Activated CD8-positive, alpha-beta memory T cell treated with anti-CD3 and anti-CD28 coated beads for 36 hours (primary cell): Measurements from ENCODE around the gene IP6K3. TPM values are rescaled to one million over a fixed set of nuclear protein-coding genes. Genes with fewer than 3 reads are reported as not detected.

ENCODE experiments used
- CTCF ChIA-PET: fragments of 350-600 bp; sonication (Branson Sonifier 250); formaldehyde crosslinking; loops from one replicate; lab custom pipeline; 2021; ENCODE audit warnings: antibody characterized with exemption; lab: Charles Lee
- POLR2A ChIA-PET: fragments of 350-600 bp; sonication (Branson Sonifier 250); formaldehyde crosslinking; loops from one replicate; lab custom pipeline; 2021; ENCODE audit warnings: antibody characterized with exemption; lab: Charles Lee
- total RNA-seq, 2 experiments: library from RNA; stranded (reverse); gene quantifications; one replicate each; pipeline ENCODE4 v1.2.3, GENCODE V29; 2021

The IP6K3 gene
- total RNA-seq, 2 experiments from 2014 or later = not detected

DNA sequence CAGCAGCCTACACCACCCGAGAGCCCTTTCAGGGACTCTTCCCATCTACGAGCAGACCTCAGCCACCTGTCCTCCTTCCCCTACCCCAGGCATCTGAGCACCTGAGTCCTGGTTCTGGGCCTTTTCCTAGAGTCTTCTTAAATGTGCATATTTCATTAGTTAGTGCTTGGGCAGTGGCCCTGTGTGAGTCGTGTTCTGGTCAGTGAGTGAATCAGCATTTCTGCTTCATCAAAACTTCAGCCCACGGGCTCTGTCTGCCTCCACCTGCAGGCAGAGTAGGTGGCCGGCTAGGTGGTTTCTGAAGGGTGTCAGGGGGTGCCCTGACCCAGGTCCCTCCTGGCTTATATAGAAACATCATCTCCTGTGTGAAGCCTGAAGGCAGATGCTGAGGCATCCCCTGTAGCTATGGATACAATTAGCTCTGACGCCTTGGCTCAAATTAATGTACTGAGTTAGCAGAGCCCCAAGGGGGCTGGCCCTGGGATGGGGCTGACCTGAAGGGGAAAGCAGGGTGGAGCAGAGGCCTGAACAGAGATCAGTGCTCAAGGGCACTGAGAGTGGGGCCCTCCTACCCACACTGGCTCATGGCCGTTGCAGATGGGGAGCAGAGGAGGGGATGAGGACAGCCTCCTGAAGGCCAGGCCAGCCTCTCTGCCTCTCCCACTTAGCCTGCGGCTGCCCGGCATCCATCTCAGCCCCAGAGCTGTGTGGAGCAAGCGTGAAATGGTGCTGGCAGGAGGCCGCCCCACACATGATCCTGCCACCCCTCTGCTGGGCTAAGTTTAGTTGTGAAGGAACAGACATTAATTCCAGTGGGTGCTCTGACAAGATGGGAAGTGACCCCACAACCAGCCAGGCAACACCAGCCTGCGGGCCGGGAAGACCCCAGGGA, 13.6 kb downstream of the IP6K3 start:
- ChIA-PET CTCF (no interaction called here), POLR2A (interaction anchor here (0.6 kb wide), 1 partner anchor 214 kb away, joined by 3 read pairs; no protein-coding TSS in a partner anchor)

- ChIA-PET POLR2A (interaction anchor here (0.6 kb wide), 1 partner anchor 214 kb away, joined by 3 read pairs; no protein-coding TSS in a partner anchor), CTCF (no interaction called here)
Measured at GRCh38 chr6:33732385-33732784, 14.3 kb downstream of the IP6K3 start.

- CTCF ChIA-PET = interaction anchor here (1.2 kb wide), 1 partner anchor 10 kb away, joined by 3 read pairs; no protein-coding TSS in a partner anchor
Measured at GRCh38 chr6:33731751-33732282, 14.9 kb downstream of the IP6K3 start.

DNA sequence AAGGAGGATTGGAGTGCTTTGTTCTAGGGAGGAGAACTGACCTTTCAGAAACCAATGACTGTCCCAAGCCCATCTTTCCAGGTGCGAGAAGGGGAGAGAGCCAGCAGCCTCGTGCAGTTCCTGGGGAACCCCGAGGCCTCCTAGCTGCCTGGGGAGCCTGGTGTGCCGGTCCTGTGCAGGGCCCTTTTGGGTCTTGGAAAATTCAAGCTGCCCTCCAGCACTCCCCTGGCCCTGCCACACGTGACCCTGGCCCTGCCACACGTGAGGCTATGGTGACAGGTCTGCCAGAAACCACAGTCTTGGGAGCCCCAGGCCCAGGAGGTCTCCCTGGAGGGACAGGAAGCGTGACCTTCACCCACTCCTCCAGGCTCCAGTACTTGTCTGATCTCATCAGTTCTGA, 15.7 kb downstream of the IP6K3 start:
- ChIA-PET POLR2A (no interaction called here), CTCF (interaction anchor here (1.2 kb wide), 1 partner anchor 9 kb away, joined by 3 read pairs; no protein-coding TSS in a partner anchor)

More at GRCh38 chr6:33731751-33732282, 14.9 kb downstream of the IP6K3 start:
- POLR2A ChIA-PET = no interaction called here

DNA sequence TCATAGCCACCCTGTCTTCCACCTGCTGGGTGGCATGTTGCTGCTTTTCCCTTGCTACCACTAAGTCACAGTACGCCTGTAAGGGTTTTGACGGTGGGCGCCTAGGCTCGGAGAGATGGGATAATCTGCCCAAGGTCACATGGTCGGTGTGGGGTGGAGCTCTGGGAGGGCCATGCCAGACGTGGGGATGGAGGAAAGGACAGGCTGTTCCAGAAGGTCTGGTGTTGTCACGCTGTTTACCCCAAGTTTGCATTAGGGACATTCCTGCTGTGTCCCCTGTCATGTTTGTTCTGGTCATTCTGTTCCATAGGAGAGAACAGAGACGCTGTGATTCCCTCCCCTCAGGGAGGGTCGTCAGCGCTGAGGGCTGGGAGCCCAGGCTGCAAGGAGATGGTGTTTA, 16.1 kb downstream of the IP6K3 start:
- ChIA-PET CTCF (interaction anchor here (1.2 kb wide), 1 partner anchor 9 kb away, joined by 3 read pairs; no protein-coding TSS in a partner anchor), POLR2A (no interaction called here)

DNA sequence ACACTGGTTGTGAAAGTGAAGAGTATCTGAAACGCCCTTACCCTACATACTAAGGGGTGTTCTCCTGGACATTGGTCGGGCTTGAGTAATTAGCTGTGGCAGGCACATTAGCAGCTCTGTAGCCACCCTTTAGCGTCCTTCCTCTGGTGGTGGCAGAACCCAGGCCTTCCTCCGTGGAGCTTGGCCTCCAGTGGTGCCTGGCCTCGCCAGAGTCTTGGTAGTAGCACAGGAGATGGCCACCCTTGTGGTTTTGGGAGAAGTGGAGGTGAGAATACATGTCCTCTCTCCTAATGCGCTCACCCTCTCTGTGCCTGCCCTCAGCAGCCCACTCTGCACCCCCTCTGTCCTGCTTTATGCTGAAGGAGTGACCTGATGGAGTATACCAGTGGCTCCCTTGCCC, 17.6 kb downstream of the IP6K3 start:
- ChIA-PET CTCF (interaction anchor here (1.0 kb wide), 1 partner anchor 15 kb away, joined by 3 read pairs; no protein-coding TSS in a partner anchor), POLR2A (no interaction called here)

GRCh38 chr6:33728438-33728837, 18.3 kb downstream of the IP6K3 start:
- POLR2A ChIA-PET = no interaction called here
- CTCF ChIA-PET = interaction anchor here (1.0 kb wide), 1 partner anchor 16 kb away, joined by 3 read pairs; no protein-coding TSS in a partner anchor

DNA sequence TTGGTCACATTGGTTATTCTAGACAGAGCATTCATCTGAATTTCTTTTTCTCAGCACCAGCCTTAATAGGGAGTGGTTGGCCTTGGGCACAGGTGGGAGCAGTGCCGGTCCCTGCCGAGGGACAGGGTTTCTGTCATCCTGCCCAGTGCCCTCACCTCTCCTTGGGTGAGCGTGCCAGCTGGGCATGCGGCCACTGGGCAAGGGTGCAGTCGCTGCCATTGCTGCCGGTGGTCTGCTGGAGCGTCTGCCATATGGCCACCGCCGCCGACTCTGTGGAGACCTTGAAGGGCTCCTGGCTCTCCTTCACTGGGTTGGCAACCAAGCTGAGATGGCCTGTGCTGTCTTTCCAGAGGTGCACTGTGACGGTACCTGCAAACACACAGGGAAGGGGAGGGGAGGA, 18.8 kb downstream of the IP6K3 start:
- POLR2A ChIA-PET = no interaction called here
- CTCF ChIA-PET = no interaction called here

DNA sequence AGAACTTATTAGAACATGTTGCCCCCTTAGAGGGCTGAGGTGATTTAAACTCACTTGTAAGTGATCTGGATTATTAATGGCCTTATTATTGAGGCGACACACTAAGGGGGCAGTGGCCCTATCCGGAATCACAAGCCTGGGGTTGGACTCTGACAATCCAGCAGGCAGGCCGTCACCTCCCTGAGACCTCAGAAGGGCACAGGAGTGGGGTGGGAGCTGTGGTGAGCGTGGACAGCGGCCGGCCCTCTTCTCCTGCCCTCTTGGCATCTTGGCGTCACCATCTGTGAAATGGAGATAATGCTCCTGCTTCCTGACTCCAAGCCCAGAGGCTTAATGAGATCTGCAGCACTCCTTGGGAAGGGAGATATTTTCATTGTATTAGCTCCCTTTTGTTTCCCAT, 19.6 kb downstream of the IP6K3 start:
- ChIA-PET CTCF (no interaction called here), POLR2A (no interaction called here)

DNA sequence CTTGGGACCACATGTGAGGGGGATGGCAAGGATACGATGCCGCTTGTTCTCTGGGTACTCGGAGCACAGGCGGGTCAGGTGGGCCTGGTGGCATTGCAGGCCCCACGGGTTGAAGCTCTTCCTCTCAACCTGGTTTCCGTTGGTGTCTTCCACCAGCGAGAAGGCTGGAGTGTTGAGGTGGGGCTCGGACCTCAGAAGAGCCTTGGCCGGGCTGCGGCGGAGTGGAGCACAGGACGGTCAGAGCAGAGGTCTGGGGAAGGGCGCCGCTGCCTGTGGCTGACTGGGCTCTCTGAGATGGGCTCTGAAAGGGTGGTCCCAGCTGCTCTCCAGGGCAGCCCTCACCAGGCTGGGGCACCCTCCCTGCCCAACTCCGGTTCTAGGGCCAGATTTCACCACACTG, 20.0 kb downstream of the IP6K3 start:
- POLR2A ChIA-PET = no interaction called here
- CTCF ChIA-PET = no interaction called here

GRCh38 chr6:33725891-33726673, 20.6 kb downstream of the IP6K3 start:
- CTCF ChIA-PET = no interaction called here
- POLR2A ChIA-PET = interaction anchor here (0.6 kb wide), 1 partner anchor 30 kb away, joined by 3 read pairs; no protein-coding TSS in a partner anchor

DNA sequence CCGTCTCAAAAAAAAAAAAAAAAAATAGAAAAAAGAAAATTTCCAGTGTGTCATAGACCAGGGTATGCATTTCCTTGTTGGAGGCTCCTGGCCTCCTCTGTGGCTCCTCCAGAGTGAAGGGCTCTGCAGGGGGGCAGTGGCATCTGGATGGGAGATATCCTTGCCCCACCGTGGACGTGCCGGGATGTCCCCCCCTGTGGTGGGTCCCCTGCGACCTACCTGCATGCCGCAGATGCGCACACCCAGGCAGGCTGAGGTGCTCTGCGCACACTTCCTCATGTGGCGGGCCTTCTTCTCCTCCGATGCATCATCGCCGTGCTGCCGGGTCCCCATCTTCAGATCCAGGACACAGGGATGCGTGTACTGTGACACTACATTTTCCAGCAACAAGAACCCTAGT, 21.5 kb downstream of the IP6K3 start:
- POLR2A ChIA-PET = no interaction called here
- CTCF ChIA-PET = no interaction called here

DNA sequence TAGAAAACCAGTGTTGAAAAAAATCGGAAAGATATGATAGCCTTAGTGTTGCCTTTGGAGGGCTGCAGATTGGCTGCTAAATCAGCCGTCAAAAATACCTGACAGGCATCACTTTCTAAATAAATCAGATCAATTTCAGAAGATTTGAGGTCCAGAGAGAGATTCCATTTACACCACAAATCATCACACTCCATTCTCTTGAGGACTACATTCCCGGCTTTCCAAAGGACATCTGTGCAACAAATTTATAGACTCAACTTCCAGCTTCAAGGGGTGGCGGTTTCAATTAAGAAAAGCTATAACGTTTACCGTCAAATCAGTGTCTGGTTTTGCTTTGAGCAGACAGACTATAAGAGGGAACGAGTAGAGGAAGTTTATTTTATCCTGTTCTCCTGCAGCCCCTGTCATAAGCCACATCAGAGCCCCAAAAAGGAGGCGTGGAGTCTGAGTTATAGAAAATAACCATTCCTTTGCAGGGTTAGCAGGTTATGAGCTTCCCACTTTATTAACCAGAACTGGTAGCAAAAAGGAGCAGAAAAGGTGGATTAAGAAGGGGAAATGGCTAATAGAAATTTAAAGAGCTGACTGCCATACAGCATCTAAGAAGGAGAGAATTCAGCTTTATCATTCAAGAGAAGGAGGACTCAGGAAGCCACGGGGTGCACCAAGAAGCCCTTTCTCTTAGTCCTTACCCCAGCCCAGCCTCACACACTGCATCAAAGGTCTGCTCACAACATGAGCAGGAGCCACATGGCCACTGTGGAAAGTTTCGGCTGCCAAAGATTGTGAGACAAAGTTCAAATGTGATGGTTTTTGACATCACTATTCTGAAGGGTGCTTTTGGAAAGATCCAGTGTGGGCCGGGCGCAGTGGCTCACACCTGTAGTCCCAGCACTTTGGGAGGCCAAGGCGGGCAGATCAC, 22.3 kb downstream of the IP6K3 start:
- CTCF ChIA-PET = interaction anchor here (0.5 kb wide), 1 partner anchor 44 kb away, joined by 3 read pairs; no protein-coding TSS in a partner anchor

GRCh38 chr6:33723371-33724085, 23.2 kb downstream of the IP6K3 start:
- ChIA-PET CTCF (interaction anchor here (1.4 to 1.9 kb wide), 2 partner anchors 12 to 23 kb away, joined by 4 to 7 read pairs; partner anchors contain the start of gene UQCC2), POLR2A (no interaction called here)

More for the DNA sequence above, 22.3 kb downstream of the IP6K3 start:
- POLR2A ChIA-PET = no interaction called here

GRCh38 chr6:33722103-33722623, 24.5 kb downstream of the IP6K3 start:
- ChIA-PET CTCF (interaction anchor here (1.0 to 1.9 kb wide), 3 partner anchors 9 to 22 kb away, joined by 3 to 7 read pairs (median 4); partner anchors contain the start of gene UQCC2), POLR2A (no interaction called here)

GRCh38 chr6:33721508-33721907, 25.2 kb downstream of the IP6K3 start:
- CTCF ChIA-PET = interaction anchor here (1.0 kb wide), 1 partner anchor 10 kb away, joined by 3 read pairs; no protein-coding TSS in a partner anchor
- POLR2A ChIA-PET = no interaction called here

DNA sequence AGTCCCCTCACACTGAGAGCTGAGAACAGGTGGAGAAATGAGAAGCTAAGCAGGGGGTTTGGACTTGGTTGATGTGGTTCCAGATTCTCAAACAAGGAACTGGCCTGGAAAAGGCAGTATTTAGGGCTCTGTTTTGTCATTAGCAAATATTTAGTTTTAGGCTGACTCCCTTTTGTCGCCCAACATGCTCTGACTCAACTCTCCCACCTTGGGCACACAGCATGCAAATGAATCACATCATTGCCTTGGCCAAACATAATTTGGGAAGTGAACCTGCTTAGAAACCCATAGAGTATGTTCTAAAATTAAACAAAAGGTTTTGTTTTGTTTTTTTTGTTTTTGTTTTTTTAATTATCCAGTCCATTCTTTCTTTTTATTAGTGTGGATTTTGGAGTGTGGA, 25.7 kb downstream of the IP6K3 start:
- POLR2A ChIA-PET = no interaction called here
- CTCF ChIA-PET = interaction anchor here (1.1 kb wide), 1 partner anchor 9 kb away, joined by 3 read pairs; the partner anchor contains the start of gene UQCC2
